HEK293T (cell line): ENCODE data around the gene RBMY1J.
"Not testable (repeated sequence)": the region's sequence is repeated elsewhere in the genome, so short reads cannot be mapped to it uniquely, and the experiment has no call there.

Source experiments
- ELF4 ChIP-seq: fragments of 450-650 bp; IDR thresholded peaks from 2 replicates; pipeline ENCODE4 v1.6.1; 2017; ENCODE audit warnings: antibody characterized with exemption
- FOXM1 ChIP-seq: fragments of 450-650 bp; IDR thresholded peaks from 2 replicates; pipeline ENCODE4 v1.6.1; 2017; ENCODE audit warnings: mild to moderate bottlenecking, borderline replicate concordance
- SP1 ChIP-seq: fragments of 450-650 bp; IDR thresholded peaks from 2 replicates; pipeline ENCODE4 v1.6.1; 2017
- ZNF384 ChIP-seq: fragments of 450-650 bp; IDR thresholded peaks from 2 replicates; pipeline ENCODE4 v1.6.1; 2016

DNA sequence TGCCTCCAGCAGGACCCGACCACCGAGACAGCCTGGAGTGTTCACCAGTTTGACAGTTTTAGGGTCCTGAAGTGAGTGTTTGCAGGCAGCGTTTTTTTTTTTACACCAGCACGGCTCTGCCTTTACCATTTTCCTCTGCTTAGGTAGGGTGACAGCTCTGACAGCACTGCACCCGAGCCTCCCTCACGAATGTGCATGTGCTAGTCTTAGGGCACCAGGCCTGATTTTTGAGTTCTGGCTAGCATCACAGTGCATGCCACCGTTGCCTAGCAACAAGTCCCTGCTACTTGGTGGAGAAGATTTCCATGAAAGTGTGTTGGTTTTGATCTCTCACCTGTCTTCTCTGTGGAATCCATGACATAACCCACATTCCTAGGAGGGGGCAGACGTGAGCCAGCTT, 52.3 kb downstream of the RBMY1J start:
- not testable (repeated sequence) for TF ChIP-seq ZNF384, FOXM1, ELF4, SP1
